DMS 273 treated with DMSO at 0.1 percent for 48 hours (cell line): Measurements from ENCODE around the gene MYO3B.

Experiments
- DNase-seq: peaks from one replicate; lab custom pipeline; 2025; lab: John Stamatoyannopoulos, UW

MYO3B gene

GRCh38 chr2:170238776-170239175 lies 60.8 kb downstream of the MYO3B start:
- DNase-seq: no peak

- DNase-seq: no peak
Measured at GRCh38 chr2:170240629-170241028, 62.7 kb downstream of the MYO3B start.

- no peak for DNase-seq
Measured at GRCh38 chr2:170241756-170242155, 63.8 kb downstream of the MYO3B start.

GRCh38 chr2:170243118-170243837 lies 65.3 kb downstream of the MYO3B start:
- DNase-seq: no peak

GRCh38 chr2:170243898-170244297 lies 66.0 kb downstream of the MYO3B start:
- no peak for DNase-seq

GRCh38 chr2:170244555-170244954 lies 66.6 kb downstream of the MYO3B start:
- DNase-seq: no peak

GRCh38 chr2:170245312-170245711 lies 67.4 kb downstream of the MYO3B start:
- DNase-seq: no peak

GRCh38 chr2:170247333-170247732 lies 69.4 kb downstream of the MYO3B start:
- no peak for DNase-seq

GRCh38 chr2:170247882-170248393 lies 70.0 kb downstream of the MYO3B start:
- DNase-seq: no peak

GRCh38 chr2:170248574-170249393 lies 70.8 kb downstream of the MYO3B start:
- DNase-seq: no peak

GRCh38 chr2:170249761-170250160 lies 71.8 kb downstream of the MYO3B start:
- DNase-seq: no peak

- no peak for DNase-seq
Measured at GRCh38 chr2:170250584-170250983, 72.6 kb downstream of the MYO3B start.

- no peak for DNase-seq
Measured at GRCh38 chr2:170252414-170252813, 74.5 kb downstream of the MYO3B start.

GRCh38 chr2:170253721-170254230 lies 75.8 kb downstream of the MYO3B start:
- no peak for DNase-seq

GRCh38 chr2:170254293-170254732 lies 76.4 kb downstream of the MYO3B start:
- no peak for DNase-seq

- DNase-seq: no peak
Measured at GRCh38 chr2:170255137-170255536, 77.2 kb downstream of the MYO3B start.

- DNase-seq: no peak
Measured at GRCh38 chr2:170255971-170256370, 78.0 kb downstream of the MYO3B start.

GRCh38 chr2:170258382-170258781 lies 80.4 kb downstream of the MYO3B start:
- DNase-seq: no peak

GRCh38 chr2:170260188-170260587 lies 82.2 kb downstream of the MYO3B start:
- DNase-seq: no peak

GRCh38 chr2:170261566-170261965 lies 83.6 kb downstream of the MYO3B start:
- no peak for DNase-seq

- no peak for DNase-seq
Measured at GRCh38 chr2:170262343-170262742, 84.4 kb downstream of the MYO3B start.

GRCh38 chr2:170262806-170263205 lies 84.9 kb downstream of the MYO3B start:
- no peak for DNase-seq
